NT2/D1 (cell line): ENCODE data around the gene MIPOL1.
"Not testable (repeated sequence)": the region's sequence is repeated elsewhere in the genome, so short reads cannot be mapped to it uniquely, and the experiment has no call there.

Experiments used
- DNase-seq: peaks from one replicate; pipeline ENCODE4 v3.0.0-alpha.2; 2011; ENCODE audit warnings: low read depth, low spot score
- H3K27me3 ChIP-seq: 2 replicates; pipeline ENCODE4 v1.6.0; 2011; ENCODE audit warnings: mild to moderate bottlenecking; ENCODE audit not compliant: insufficient read length, insufficient read depth
- H3K36me3 ChIP-seq: 2 replicates; pipeline ENCODE4 v1.6.1; 2011; ENCODE audit warnings: mild to moderate bottlenecking, low read length, mixed read lengths; ENCODE audit not compliant: insufficient read depth, insufficient read length
- H3K4me1 ChIP-seq: 2 replicates; pipeline ENCODE4 v1.5.1; 2011; ENCODE audit not compliant: insufficient read depth, insufficient read length
- H3K4me3 ChIP-seq: 2 replicates; pipeline ENCODE4 v1.5.1; 2011; ENCODE audit warnings: low read depth; ENCODE audit not compliant: insufficient read length
- H3K9ac ChIP-seq: 2 replicates; pipeline ENCODE4 v1.6.0; 2011; ENCODE audit warnings: low read depth; ENCODE audit not compliant: insufficient read length
- H3K9me3 ChIP-seq: 2 replicates; pipeline ENCODE4 v1.5.1; 2011; ENCODE audit warnings: mild to moderate bottlenecking, low read length; ENCODE audit not compliant: insufficient read depth
- SUZ12 ChIP-seq: IDR thresholded peaks from 2 replicates; pipeline ENCODE4 v1.6.1; 2011; ENCODE audit not compliant: insufficient read length, insufficient read depth; ENCODE audit errors: extremely low read depth
- YY1 ChIP-seq: IDR thresholded peaks from 2 replicates; pipeline ENCODE4 v1.6.1; 2011; ENCODE audit not compliant: insufficient read length, insufficient read depth
- ZNF274 ChIP-seq: IDR thresholded peaks from 2 replicates; pipeline ENCODE4 v1.6.1; 2011; ENCODE audit warnings: mild to moderate bottlenecking, low read depth, low read length

The MIPOL1 gene

GRCh38 chr14:37172936-37173614 is 24.7 kb upstream of the MIPOL1 start:
- no peaks in the 10 kb centered on the region for H3K4me1 ChIP-seq
- no peaks in the 10 kb centered on the region for H3K9me3 ChIP-seq
- peak overlapping the region; percentile 85 for H3K4me3 ChIP-seq
- TF ChIP-seq ZNF274 (no peak), SUZ12 (no peak), YY1 (no peak)
- no peaks in the 10 kb centered on the region for H3K27me3 ChIP-seq
- DNase-seq = no peak
- peak overlapping the region; percentile 88 for H3K9ac ChIP-seq
- H3K36me3 ChIP-seq = no peaks in the 10 kb centered on the region

GRCh38 chr14:37179896-37180502 is 17.7 kb upstream of the MIPOL1 start:
- no peak overlapping the region for H3K9ac ChIP-seq
- TF ChIP-seq ZNF274 (no peak), SUZ12 (no peak), YY1 (no peak)
- H3K27me3 ChIP-seq = no peaks in the 10 kb centered on the region
- no peaks in the 10 kb centered on the region for H3K36me3 ChIP-seq
- no peak overlapping the region for H3K4me3 ChIP-seq
- DNase-seq = no peak
- no peaks in the 10 kb centered on the region for H3K4me1 ChIP-seq
- no peaks in the 10 kb centered on the region for H3K9me3 ChIP-seq

- H3K4me1 ChIP-seq, H3K9ac ChIP-seq, DNase-seq, H3K9me3 ChIP-seq, H3K4me3 ChIP-seq, H3K27me3 ChIP-seq, H3K36me3 ChIP-seq: not testable (repeated sequence)
Observed at GRCh38 chr14:37180886-37181285, 16.9 kb upstream of the MIPOL1 start.

- TF ChIP-seq YY1 (no peak), ZNF274 (no peak), SUZ12 (no peak)
- Histone ChIP-seq H3K4me1 (no peaks in the 10 kb centered on the region), H3K36me3 (no peaks in the 10 kb centered on the region), H3K9ac (no peak overlapping the region), H3K27me3 (no peaks in the 10 kb centered on the region), H3K4me3 (no peak overlapping the region), H3K9me3 (no peaks in the 10 kb centered on the region)
- no peak for DNase-seq
Observed at GRCh38 chr14:37181441-37181840, 16.3 kb upstream of the MIPOL1 start.

- not testable (repeated sequence) for H3K4me3 ChIP-seq, DNase-seq, H3K4me1 ChIP-seq, H3K27me3 ChIP-seq, H3K9ac ChIP-seq, H3K36me3 ChIP-seq, H3K9me3 ChIP-seq
Observed at GRCh38 chr14:37184520-37184919, 13.2 kb upstream of the MIPOL1 start.

- TF ChIP-seq SUZ12 (no peak), YY1 (no peak), ZNF274 (no peak)
- Histone ChIP-seq H3K9me3 (no peaks in the 10 kb centered on the region), H3K36me3 (no peaks in the 10 kb centered on the region), H3K9ac (no peak overlapping the region), H3K4me1 (peaks cover 2% of the 10 kb centered on the region), H3K4me3 (no peak overlapping the region), H3K27me3 (no peaks in the 10 kb centered on the region)
- DNase-seq = no peak
Observed at GRCh38 chr14:37185670-37186069, 12.1 kb upstream of the MIPOL1 start.

- H3K27me3 ChIP-seq = no peaks in the 10 kb centered on the region
- no peak overlapping the region for H3K4me3 ChIP-seq
- TF ChIP-seq ZNF274 (no peak), YY1 (no peak), SUZ12 (no peak)
Observed at GRCh38 chr14:37186865-37187264, 10.9 kb upstream of the MIPOL1 start.

GRCh38 chr14:37187294-37187693 is 10.4 kb upstream of the MIPOL1 start:
- Histone ChIP-seq H3K9me3 (no peaks in the 10 kb centered on the region), H3K4me1 (peaks cover 2% of the 10 kb centered on the region), H3K4me3 (no peak overlapping the region), H3K36me3 (no peaks in the 10 kb centered on the region), H3K27me3 (no peaks in the 10 kb centered on the region), H3K9ac (no peak overlapping the region)
- DNase-seq = no peak
- no peak for TF ChIP-seq SUZ12
- TF ChIP-seq YY1 = no peak
- TF ChIP-seq ZNF274 = no peak

More at GRCh38 chr14:37186865-37187264, 10.9 kb upstream of the MIPOL1 start:
- Histone ChIP-seq H3K36me3 (no peaks in the 10 kb centered on the region), H3K9ac (no peak overlapping the region), H3K4me1 (peaks cover 2% of the 10 kb centered on the region), H3K9me3 (no peaks in the 10 kb centered on the region)
- DNase-seq = no peak

- not testable (repeated sequence) for DNase-seq, H3K4me3 ChIP-seq
Observed at GRCh38 chr14:37187840-37188577, 9.7 kb upstream of the MIPOL1 start.

GRCh38 chr14:37189733-37190132 is 8.0 kb upstream of the MIPOL1 start:
- not testable (repeated sequence) for H3K9me3 ChIP-seq, H3K36me3 ChIP-seq, H3K27me3 ChIP-seq, DNase-seq, H3K4me3 ChIP-seq, H3K4me1 ChIP-seq, H3K9ac ChIP-seq

More at GRCh38 chr14:37187840-37188577, 9.7 kb upstream of the MIPOL1 start:
- not testable (repeated sequence) for H3K36me3 ChIP-seq, H3K9ac ChIP-seq, H3K9me3 ChIP-seq, H3K4me1 ChIP-seq, H3K27me3 ChIP-seq
